ENCODE measurements around the gene GNG13. TPM values are rescaled to one million over a fixed set of nuclear protein-coding genes. Genes with fewer than 3 reads are reported as not detected.
A peak's percentile ranks its signal among the peaks of the same experiment; 100 is the strongest.
"Not testable (repeated sequence)": the region's sequence is repeated elsewhere in the genome, so short reads cannot be mapped to it uniquely, and the experiment has no call there.

GNG13 gene
- total RNA-seq: not detected

GRCh38 chr16:799948-800833 lies at the start of gene GNG13:
GNG13 (minus strand) TSS chr16:800734; CDS start chr16:799077, 1,657 bp downstream.
- peak in 1 of 2 donors; percentile 60 for DNase-seq (ENCODE audit: low spot score in 2 of 2)
- no peak for FAIRE-seq

GRCh38 chr16:848510-849253 lies 48.1 kb upstream of the GNG13 start:
- DNase-seq (ENCODE audit: low spot score in 2 of 2): no peak
- no peak for FAIRE-seq

GRCh38 chr16:847681-848445 lies 47.3 kb upstream of the GNG13 start:
- DNase-seq (ENCODE audit: low spot score in 2 of 2) (no peak), FAIRE-seq (no peak)

GRCh38 chr16:847151-847550 lies 46.6 kb upstream of the GNG13 start:
- DNase-seq (ENCODE audit: low spot score in 2 of 2) (no peak), FAIRE-seq (no peak)

- DNase-seq (ENCODE audit: low spot score in 2 of 2): no peak
- FAIRE-seq: no peak
Observed at GRCh38 chr16:845351-845745, 44.8 kb upstream of the GNG13 start.

GRCh38 chr16:844638-845350 lies 44.3 kb upstream of the GNG13 start:
- FAIRE-seq: no peak
- no peak for DNase-seq (ENCODE audit: low spot score in 2 of 2)

- FAIRE-seq (no peak), DNase-seq (ENCODE audit: low spot score in 2 of 2) (no peak)
Observed at GRCh38 chr16:843771-844170, 43.2 kb upstream of the GNG13 start.

GRCh38 chr16:842711-843560 lies 42.4 kb upstream of the GNG13 start:
- FAIRE-seq (no peak), DNase-seq (ENCODE audit: low spot score in 2 of 2) (no peak)

GRCh38 chr16:842061-842476 lies 41.5 kb upstream of the GNG13 start:
- DNase-seq (ENCODE audit: low spot score in 2 of 2) (peak in 1 of 2 donors; percentile 78), FAIRE-seq (no peak)

GRCh38 chr16:841455-842060 lies 41.0 kb upstream of the GNG13 start:
- DNase-seq (ENCODE audit: low spot score in 2 of 2) (no peak), FAIRE-seq (no peak)

- FAIRE-seq (no peak), DNase-seq (ENCODE audit: low spot score in 2 of 2) (no peak)
Observed at GRCh38 chr16:840561-841454, 40.3 kb upstream of the GNG13 start.

GRCh38 chr16:839643-840408 lies 39.3 kb upstream of the GNG13 start:
- FAIRE-seq: no peak

GRCh38 chr16:838741-839140 lies 38.2 kb upstream of the GNG13 start:
- no peak for FAIRE-seq
- no peak for DNase-seq (ENCODE audit: low spot score in 2 of 2)

More at GRCh38 chr16:839643-840408, 39.3 kb upstream of the GNG13 start:
- DNase-seq (ENCODE audit: low spot score in 2 of 2): no peak

- not testable (repeated sequence) for FAIRE-seq; DNase-seq (ENCODE audit: low spot score in 2 of 2)
Observed at GRCh38 chr16:836822-837221, 36.3 kb upstream of the GNG13 start.

- DNase-seq (ENCODE audit: low spot score in 2 of 2) (no peak), FAIRE-seq (no peak)
Observed at GRCh38 chr16:836221-836620, 35.7 kb upstream of the GNG13 start.

GRCh38 chr16:835373-835772 lies 34.8 kb upstream of the GNG13 start:
- FAIRE-seq: no peak
- DNase-seq (ENCODE audit: low spot score in 2 of 2): no peak

- DNase-seq (ENCODE audit: low spot score in 2 of 2): no peak
- no peak for FAIRE-seq
Observed at GRCh38 chr16:833411-833810, 32.9 kb upstream of the GNG13 start.

Measured in frontal cortex (tissue), 4 donors.